OCI-LY7 (cell line): Measurements from ENCODE around the gene UBE2Q1. TPM values are rescaled to one million over a fixed set of nuclear protein-coding genes. Genes with fewer than 3 reads are reported as not detected.

Experiments
- BruUV-seq: library from RNA; stranded (reverse); fragments of 400-500 nt; replicated peaks from 2 replicates; lab custom pipeline; 2021; lab: Mats Ljungman, UMichigan
- CTCF ChIA-PET: fragments of 300-600 bp; sonication (Branson Sonifier 250); formaldehyde crosslinking; loops from one replicate; lab custom pipeline; 2022; ENCODE audit warnings: antibody characterized with exemption; ENCODE audit not compliant: unreplicated experiment; lab: Charles Lee
- POLR2A ChIA-PET: fragments of 300-600 bp; sonication (Branson Sonifier 250); formaldehyde crosslinking; loops from one replicate; lab custom pipeline; 2022; ENCODE audit warnings: antibody characterized with exemption; lab: Charles Lee
- DNase-seq: peaks from one replicate; pipeline ENCODE4 v3.0.0-alpha.2; 2015; ENCODE audit warnings: low spot score
- H2AFZ ChIP-seq: fragments of 200-600 bp; sonication (generic), shearing (Covaris generic); 2 replicates; pipeline ENCODE4 v1.6.1; 2014; ENCODE audit warnings: mild to moderate bottlenecking, antibody characterized with exemption, low read length, moderate library complexity
- H3K27ac ChIP-seq: fragments of 200-600 bp; sonication (generic); 2 replicates; pipeline ENCODE4 v1.5.1; 2014; ENCODE audit warnings: mixed run types, low read depth, mild to moderate bottlenecking, moderate library complexity, low read length, inconsistent platforms; ENCODE audit not compliant: poor library complexity, severe bottlenecking
- H3K36me3 ChIP-seq: fragments of 200-600 bp; sonication (generic); 2 replicates; pipeline ENCODE4 v1.6.1; 2014; ENCODE audit warnings: mild to moderate bottlenecking, antibody characterized with exemption, low read length, moderate library complexity, mixed read lengths; ENCODE audit not compliant: insufficient read depth
- H3K4me1 ChIP-seq: fragments of 200-600 bp; sonication (generic); 2 replicates; pipeline ENCODE4 v1.5.1; 2014; ENCODE audit warnings: mild to moderate bottlenecking, low read length; ENCODE audit not compliant: insufficient read depth, poor library complexity, severe bottlenecking
- H3K4me2 ChIP-seq: fragments of 200-600 bp; sonication (generic); 2 replicates; pipeline ENCODE4 v1.6.1; 2014; ENCODE audit warnings: mild to moderate bottlenecking, low read length
- H3K4me3 ChIP-seq: fragments of 200-600 bp; sonication (generic); 2 replicates; pipeline ENCODE4 v1.5.1; 2014; ENCODE audit warnings: mild to moderate bottlenecking, low read depth, low read length; ENCODE audit not compliant: poor library complexity, severe bottlenecking
- H3K79me2 ChIP-seq: fragments of 200-600 bp; sonication (generic); 2 replicates; pipeline ENCODE4 v1.6.1; 2016; ENCODE audit warnings: low read depth, mild to moderate bottlenecking, low read length, moderate library complexity, mixed read lengths; ENCODE audit not compliant: insufficient read depth
- H3K9me2 ChIP-seq: fragments of 200-600 bp; sonication (generic); 2 replicates; pipeline ENCODE4 v1.6.1; 2016; ENCODE audit warnings: mild to moderate bottlenecking, low read length, mixed read lengths; ENCODE audit not compliant: insufficient read depth
- H3K9me3 ChIP-seq: fragments of 200-600 bp; sonication (generic); 2 replicates; pipeline ENCODE4 v1.6.1; 2014; ENCODE audit warnings: mild to moderate bottlenecking, mixed run types, low read length, mixed read lengths
- H4K20me1 ChIP-seq: fragments of 200-600 bp; sonication (generic); 2 replicates; pipeline ENCODE4 v1.6.1; 2014; ENCODE audit warnings: mild to moderate bottlenecking, antibody characterized with exemption, low read length, moderate library complexity, mixed read lengths; ENCODE audit not compliant: insufficient read depth
- CTCF ChIP-seq: fragments of 200-600 bp; sonication (generic); conservative IDR thresholded peaks from 2 replicates; pipeline ENCODE4 v1.5.1; 2014; ENCODE audit warnings: mild to moderate bottlenecking, antibody characterized with exemption, low read length, moderate library complexity, mixed read lengths
- EZH2phosphoT487 ChIP-seq: fragments of 200-600 bp; sonication (generic); IDR thresholded peaks from 2 replicates; pipeline ENCODE4 v1.6.1; 2018; ENCODE audit warnings: low read depth, borderline replicate concordance, mild to moderate bottlenecking, mixed run types, antibody characterized with exemption, low read length, moderate library complexity, mixed read lengths
- intact Hi-C: fragments of 100-400 bp; cut with micrococcal nuclease; formaldehyde crosslinking; loops from one replicate; pipeline ENCODE4 v1.10.0; 2022; ENCODE audit not compliant: unreplicated experiment
- total RNA-seq, 2 experiments: library from RNA; depleted of rRNA in 1 of 2; stranded (reverse); fragments of >200 nt in 1 of 2; shearing (Covaris generic) in 1 of 2; gene quantifications; 2 replicates each; pipeline ENCODE4 v1.2.3, GENCODE V29; 2014 to 2022

Gene UBE2Q1
- total RNA-seq, 2 experiments from 2014 or later = 34.6 to 84.5 TPM

GRCh38 chr1:154578058-154578418 lies 19.6 kb upstream of the UBE2Q1 start:
- Histone ChIP-seq H3K9me3 (no peaks in the 10 kb centered on the region), H3K79me2 (no peaks in the 10 kb centered on the region), H3K36me3 (peaks cover 53% of the 10 kb centered on the region), H3K4me3 (no peak overlapping the region), H3K9me2 (no peaks in the 10 kb centered on the region), H2AFZ (no peak overlapping the region), H4K20me1 (no peaks in the 10 kb centered on the region), H3K27ac (no peak overlapping the region), H3K4me1 (peaks cover 46% of the 10 kb centered on the region), H3K4me2 (no peak overlapping the region)
- CTCF ChIA-PET = no interaction called here
- POLR2A ChIA-PET = no interaction called here
- no TSS peak for BruUV-seq
- no peak for DNase-seq
- TF ChIP-seq CTCF (no peak), EZH2phosphoT487 (no peak)
- intact Hi-C loops = no loop called here

GRCh38 chr1:154577346-154578057 lies 19.0 kb upstream of the UBE2Q1 start:
- no peak overlapping the region for H2AFZ ChIP-seq
- ChIA-PET POLR2A (interaction anchor here (0.6 kb wide), 1 partner anchor 757 kb away, joined by 5 read pairs; no protein-coding TSS in a partner anchor), CTCF (no interaction called here)
- H3K4me1 ChIP-seq = peaks cover 47% of the 10 kb centered on the region
- no peak for TF ChIP-seq CTCF
- TF ChIP-seq EZH2phosphoT487 = no peak
- no peak overlapping the region for H3K4me2 ChIP-seq
- H3K36me3 ChIP-seq = peaks cover 48% of the 10 kb centered on the region
- no peaks in the 10 kb centered on the region for H3K9me3 ChIP-seq
- H3K4me3 ChIP-seq = no peak overlapping the region
- H3K9me2 ChIP-seq = no peaks in the 10 kb centered on the region
- intact Hi-C loops = no loop called here
- BruUV-seq = no TSS peak
- DNase-seq = no peak
- H3K79me2 ChIP-seq = no peaks in the 10 kb centered on the region
- H4K20me1 ChIP-seq = no peaks in the 10 kb centered on the region
- H3K27ac ChIP-seq = no peak overlapping the region

GRCh38 chr1:154575951-154576566 lies 17.6 kb upstream of the UBE2Q1 start:
- H3K27ac ChIP-seq = no peak overlapping the region
- H3K79me2 ChIP-seq = no peaks in the 10 kb centered on the region
- no peak overlapping the region for H3K4me3 ChIP-seq
- H3K4me2 ChIP-seq = no peak overlapping the region
- no peak overlapping the region for H2AFZ ChIP-seq
- no peaks in the 10 kb centered on the region for H3K9me2 ChIP-seq
- no peaks in the 10 kb centered on the region for H4K20me1 ChIP-seq
- H3K4me1 ChIP-seq = peaks cover 47% of the 10 kb centered on the region
- intact Hi-C loops = no loop called here
- peaks cover 35% of the 10 kb centered on the region; the same call in 1 of the 2 replicates for H3K36me3 ChIP-seq
- ChIA-PET CTCF (no interaction called here), POLR2A (interaction anchor here (0.6 to 1.0 kb wide), 5 partner anchors 12 to 183 kb away, joined by 3 to 4 read pairs (median 3); no protein-coding TSS in a partner anchor)
- no peak for TF ChIP-seq CTCF
- no peak for TF ChIP-seq EZH2phosphoT487
- DNase-seq = no peak
- no TSS peak for BruUV-seq
- no peaks in the 10 kb centered on the region for H3K9me3 ChIP-seq
